Measurements from ENCODE around the gene GRAP2.

The GRAP2 gene

GRCh38 chr22:39906207-39906606, 5.3 kb downstream of the GRAP2 start:
- no peak for DNase-seq (ENCODE audit: low read depth in 1 of 2, low spot score in 1 of 2)
- no peaks in the 10 kb centered on the region for H3K27me3 ChIP-seq (ENCODE audit: insufficient read depth, poor library complexity, severe bottlenecking)
- no peak overlapping the region for H3K27ac ChIP-seq (replicated peaks)
- no peak for TF ChIP-seq GABPA (IDR thresholded peaks at IDR 0.05; ENCODE audit: low read depth)
- H3K4me3 ChIP-seq (replicated peaks; ENCODE audit: insufficient read depth, low read length) = no peak overlapping the region

DNA sequence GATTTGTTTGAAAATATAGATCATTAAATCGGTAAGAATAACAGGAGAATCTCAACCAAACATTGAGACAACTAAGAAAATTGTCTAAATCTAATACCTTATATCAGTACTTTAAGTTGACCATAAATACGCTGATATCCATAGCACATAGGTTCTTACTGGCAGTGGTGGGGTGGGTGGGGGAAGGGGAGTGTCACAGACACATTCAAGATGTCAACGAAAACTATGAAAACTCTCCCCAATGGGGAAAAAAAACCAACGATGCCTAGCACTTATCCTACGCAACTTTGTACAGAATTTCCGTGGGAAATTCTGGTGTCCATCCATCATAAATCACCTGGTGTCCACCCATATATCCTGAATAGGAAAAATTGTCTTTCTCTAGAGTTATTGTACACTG, 6.2 kb downstream of the GRAP2 start:
- Histone ChIP-seq H3K4me3 (replicated peaks; ENCODE audit: insufficient read depth, low read length) (no peak overlapping the region), H3K27me3 (ENCODE audit: insufficient read depth, poor library complexity, severe bottlenecking) (no peaks in the 10 kb centered on the region), H3K27ac (replicated peaks) (no peak overlapping the region)
- DNase-seq (ENCODE audit: low read depth in 1 of 2, low spot score in 1 of 2) = no peak
- no peak for TF ChIP-seq SPI1 (IDR thresholded peaks at IDR 0.05; ENCODE audit: borderline replicate concordance, low read depth)
- TF ChIP-seq, protein P1, sequence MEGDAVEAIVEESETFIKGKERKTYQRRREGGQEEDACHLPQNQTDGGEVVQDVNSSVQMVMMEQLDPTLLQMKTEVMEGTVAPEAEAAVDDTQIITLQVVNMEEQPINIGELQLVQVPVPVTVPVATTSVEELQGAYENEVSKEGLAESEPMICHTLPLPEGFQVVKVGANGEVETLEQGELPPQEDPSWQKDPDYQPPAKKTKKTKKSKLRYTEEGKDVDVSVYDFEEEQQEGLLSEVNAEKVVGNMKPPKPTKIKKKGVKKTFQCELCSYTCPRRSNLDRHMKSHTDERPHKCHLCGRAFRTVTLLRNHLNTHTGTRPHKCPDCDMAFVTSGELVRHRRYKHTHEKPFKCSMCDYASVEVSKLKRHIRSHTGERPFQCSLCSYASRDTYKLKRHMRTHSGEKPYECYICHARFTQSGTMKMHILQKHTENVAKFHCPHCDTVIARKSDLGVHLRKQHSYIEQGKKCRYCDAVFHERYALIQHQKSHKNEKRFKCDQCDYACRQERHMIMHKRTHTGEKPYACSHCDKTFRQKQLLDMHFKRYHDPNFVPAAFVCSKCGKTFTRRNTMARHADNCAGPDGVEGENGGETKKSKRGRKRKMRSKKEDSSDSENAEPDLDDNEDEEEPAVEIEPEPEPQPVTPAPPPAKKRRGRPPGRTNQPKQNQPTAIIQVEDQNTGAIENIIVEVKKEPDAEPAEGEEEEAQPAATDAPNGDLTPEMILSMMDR (IDR thresholded peaks at IDR 0.05; ENCODE audit: insufficient read depth, low read length) = no peak
- TF ChIP-seq GABPA (IDR thresholded peaks at IDR 0.05; ENCODE audit: low read depth) = no peak
- TF ChIP-seq REST (IDR thresholded peaks at IDR 0.05; ENCODE audit: insufficient replicate concordance, low read depth) = no peak
- TF ChIP-seq POLR2AphosphoS5 (IDR thresholded peaks at IDR 0.05; ENCODE audit: low read depth) = no peak

DNA sequence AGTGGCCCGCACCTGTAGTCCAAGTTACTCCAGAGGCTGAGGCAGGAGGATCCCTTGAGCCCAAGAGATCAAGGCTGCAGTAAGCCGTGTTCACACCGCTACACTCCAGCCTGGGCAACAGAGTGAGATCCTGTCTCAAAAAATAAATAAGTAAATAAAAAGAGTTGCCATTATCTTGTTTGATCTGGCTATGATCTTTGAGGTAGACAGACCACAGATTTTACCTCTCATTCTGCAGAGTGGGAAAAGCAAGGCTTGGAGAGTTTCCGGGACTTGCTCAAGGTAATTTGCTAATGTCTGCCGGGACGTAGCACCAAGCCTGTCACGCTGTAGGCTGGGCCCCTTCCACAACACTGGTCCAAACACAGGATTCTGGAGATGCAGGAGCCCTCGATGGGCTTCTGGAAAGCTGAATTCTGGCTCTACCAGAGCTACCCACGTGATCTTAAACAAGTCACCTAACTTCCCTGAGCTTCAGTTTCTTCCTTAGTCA, 6.8 kb downstream of the GRAP2 start:
- Histone ChIP-seq H3K27ac (replicated peaks) (no peak overlapping the region), H3K4me3 (replicated peaks; ENCODE audit: insufficient read depth, low read length) (no peak overlapping the region), H3K27me3 (ENCODE audit: insufficient read depth, poor library complexity, severe bottlenecking) (no peaks in the 10 kb centered on the region)
- TF ChIP-seq GABPA (IDR thresholded peaks at IDR 0.05; ENCODE audit: low read depth) (no peak), POLR2AphosphoS5 (IDR thresholded peaks at IDR 0.05; ENCODE audit: low read depth) (no peak), REST (IDR thresholded peaks at IDR 0.05; ENCODE audit: insufficient replicate concordance, low read depth) (no peak), SPI1 (IDR thresholded peaks at IDR 0.05; ENCODE audit: borderline replicate concordance, low read depth) (no peak)
- TF ChIP-seq, protein P1 (IDR thresholded peaks at IDR 0.05; ENCODE audit: insufficient read depth, low read length) = no peak
- no peak for DNase-seq (ENCODE audit: low read depth in 1 of 2, low spot score in 1 of 2)

GRCh38 chr22:39908136-39908535, 7.3 kb downstream of the GRAP2 start:
- TF ChIP-seq POLR2AphosphoS5 (IDR thresholded peaks at IDR 0.05; ENCODE audit: low read depth) = no peak
- TF ChIP-seq SPI1 (IDR thresholded peaks at IDR 0.05; ENCODE audit: borderline replicate concordance, low read depth) = no peak
- TF ChIP-seq GABPA (IDR thresholded peaks at IDR 0.05; ENCODE audit: low read depth) = no peak
- TF ChIP-seq REST (IDR thresholded peaks at IDR 0.05; ENCODE audit: insufficient replicate concordance, low read depth) = no peak
- TF ChIP-seq, protein P1 (IDR thresholded peaks at IDR 0.05; ENCODE audit: insufficient read depth, low read length) = no peak
- Histone ChIP-seq H3K27me3 (ENCODE audit: insufficient read depth, poor library complexity, severe bottlenecking) (no peaks in the 10 kb centered on the region), H3K4me3 (replicated peaks; ENCODE audit: insufficient read depth, low read length) (no peak overlapping the region), H3K27ac (replicated peaks) (no peak overlapping the region)
- no peak for DNase-seq (ENCODE audit: low read depth in 1 of 2, low spot score in 1 of 2)
